Hepatocyte (in vitro differentiated cells): ENCODE data around the gene KPNA2. TPM values are rescaled to one million over a fixed set of nuclear protein-coding genes. Genes with fewer than 3 reads are reported as not detected.

Source experiments
- DNase-seq: peaks from one replicate; pipeline ENCODE4 v3.0.0-alpha.2; 2016; ENCODE audit warnings: low spot score
- H2AFZ ChIP-seq: fragments of 200-600 bp; sonication (generic); 2 replicates; pipeline ENCODE4 v1.6.0; 2016; ENCODE audit warnings: antibody characterized with exemption, mild to moderate bottlenecking
- H3K27ac ChIP-seq: fragments of 200-600 bp; sonication (generic); 2 replicates; pipeline ENCODE4 v1.5.1; 2016; ENCODE audit warnings: mild to moderate bottlenecking
- H3K27me3 ChIP-seq: fragments of 200-600 bp; sonication (generic); 2 replicates; pipeline ENCODE4 v1.6.1; 2016
- H3K36me3 ChIP-seq: fragments of 200-600 bp; sonication (generic); replicated peaks from 2 replicates; pipeline ENCODE4 v1.5.1; 2016; ENCODE audit warnings: low read depth; ENCODE audit not compliant: insufficient read depth
- H3K4me1 ChIP-seq: fragments of 200-600 bp; sonication (generic); 2 replicates; pipeline ENCODE4 v1.5.1; 2016; ENCODE audit warnings: mild to moderate bottlenecking, moderate library complexity; ENCODE audit not compliant: insufficient read depth
- H3K4me2 ChIP-seq: fragments of 200-600 bp; sonication (generic); 2 replicates; pipeline ENCODE4 v1.6.0; 2016
- H3K4me3 ChIP-seq: fragments of 200-600 bp; sonication (generic); 2 replicates; pipeline ENCODE4 v1.5.1; 2016; ENCODE audit warnings: mild to moderate bottlenecking
- H3K79me2 ChIP-seq: fragments of 200-600 bp; sonication (generic); 2 replicates; pipeline ENCODE4 v1.6.0; 2017; ENCODE audit warnings: mild to moderate bottlenecking
- H3K9me2 ChIP-seq: fragments of 200-600 bp; sonication (generic); replicated peaks from 2 replicates; pipeline ENCODE4 v1.6.0; 2017; ENCODE audit warnings: mild to moderate bottlenecking; ENCODE audit not compliant: insufficient read depth
- H3K9me3 ChIP-seq: fragments of 200-600 bp; sonication (generic); 2 replicates; pipeline ENCODE4 v1.5.1; 2016; ENCODE audit warnings: low read depth, mild to moderate bottlenecking
- H4K20me1 ChIP-seq: fragments of 200-600 bp; sonication (generic); 2 replicates; pipeline ENCODE4 v1.6.0; 2016; ENCODE audit warnings: mild to moderate bottlenecking; ENCODE audit not compliant: insufficient read depth, poor library complexity, severe bottlenecking
- EZH2 ChIP-seq: fragments of 200-600 bp; sonication (generic); IDR thresholded peaks from 2 replicates; pipeline ENCODE4 v1.6.1; 2016; ENCODE audit warnings: antibody characterized with exemption, mild to moderate bottlenecking, borderline replicate concordance
- EZH2phosphoT487 ChIP-seq: fragments of 200-600 bp; sonication (generic); IDR thresholded peaks from one replicate; pipeline ENCODE4 v1.6.1; 2018; ENCODE audit warnings: antibody characterized with exemption, mild to moderate bottlenecking, low read depth, moderate library complexity; ENCODE audit not compliant: unreplicated experiment, severe bottlenecking
- WGBS: methylation state at CpG from one replicate; pipeline ENCODE4 v1.1.6; 2016; ENCODE audit warnings: low lambda C conversion rate; ENCODE audit errors: missing lambda C conversion rate; 5-methylcytosine and 5-hydroxymethylcytosine counted together
- polyA plus RNA-seq: library from polyadenylated mRNA; unstranded; fragments of >200 nt; fragmentation: Nextera tagmentation; extraction: Ambion mirVana; gene quantifications from 2 replicates; pipeline ENCODE4 v1.2.1, GENCODE V29; 2016
- total RNA-seq: library from RNA; depleted of rRNA; stranded (reverse); fragments of >200 nt; gene quantifications from 2 replicates; pipeline ENCODE4 v1.2.3, GENCODE V29; 2014
- TF ChIP-seq, protein P1 (sequence below): fragments of 200-600 bp; sonication (generic); IDR thresholded peaks from 2 replicates; pipeline ENCODE4 v1.5.1; 2016; ENCODE audit warnings: antibody characterized with exemption, mild to moderate bottlenecking; ENCODE audit not compliant: poor library complexity

KPNA2 gene
- total and polyA plus RNA-seq, 2 experiments from 2014 or later, result 62.6 to 99.5 TPM

GRCh38 chr17:67993153-67993997, 42.2 kb upstream of the KPNA2 start:
- Histone ChIP-seq H3K27ac (peak overlapping the region; percentile 100), H3K9me3 (no peaks in the 10 kb centered on the region), H3K4me2 (peak overlapping the region; percentile 98), H3K79me2 (no peaks in the 10 kb centered on the region), H3K27me3 (no peaks in the 10 kb centered on the region), H3K36me3 (no peaks in the 10 kb centered on the region), H3K4me3 (peak overlapping the region; percentile 97), H4K20me1 (no peaks in the 10 kb centered on the region), H3K4me1 (peaks cover 8% of the 10 kb centered on the region), H3K9me2 (no peaks in the 10 kb centered on the region), H2AFZ (peak overlapping the region; percentile 99)
- WGBS, result 1% methylated on average over 63 of the region's 144 CpGs
- TF ChIP-seq EZH2phosphoT487 (no peak), EZH2 (no peak)
- TF ChIP-seq, protein P1, sequence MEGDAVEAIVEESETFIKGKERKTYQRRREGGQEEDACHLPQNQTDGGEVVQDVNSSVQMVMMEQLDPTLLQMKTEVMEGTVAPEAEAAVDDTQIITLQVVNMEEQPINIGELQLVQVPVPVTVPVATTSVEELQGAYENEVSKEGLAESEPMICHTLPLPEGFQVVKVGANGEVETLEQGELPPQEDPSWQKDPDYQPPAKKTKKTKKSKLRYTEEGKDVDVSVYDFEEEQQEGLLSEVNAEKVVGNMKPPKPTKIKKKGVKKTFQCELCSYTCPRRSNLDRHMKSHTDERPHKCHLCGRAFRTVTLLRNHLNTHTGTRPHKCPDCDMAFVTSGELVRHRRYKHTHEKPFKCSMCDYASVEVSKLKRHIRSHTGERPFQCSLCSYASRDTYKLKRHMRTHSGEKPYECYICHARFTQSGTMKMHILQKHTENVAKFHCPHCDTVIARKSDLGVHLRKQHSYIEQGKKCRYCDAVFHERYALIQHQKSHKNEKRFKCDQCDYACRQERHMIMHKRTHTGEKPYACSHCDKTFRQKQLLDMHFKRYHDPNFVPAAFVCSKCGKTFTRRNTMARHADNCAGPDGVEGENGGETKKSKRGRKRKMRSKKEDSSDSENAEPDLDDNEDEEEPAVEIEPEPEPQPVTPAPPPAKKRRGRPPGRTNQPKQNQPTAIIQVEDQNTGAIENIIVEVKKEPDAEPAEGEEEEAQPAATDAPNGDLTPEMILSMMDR, result no peak
- DNase-seq, result peak; percentile 95

- H3K9me3 ChIP-seq, result no peaks in the 10 kb centered on the region
These were observed 41.6 kb upstream of the KPNA2 start for GRCh38 chr17:67993998-67994361.

DNA sequence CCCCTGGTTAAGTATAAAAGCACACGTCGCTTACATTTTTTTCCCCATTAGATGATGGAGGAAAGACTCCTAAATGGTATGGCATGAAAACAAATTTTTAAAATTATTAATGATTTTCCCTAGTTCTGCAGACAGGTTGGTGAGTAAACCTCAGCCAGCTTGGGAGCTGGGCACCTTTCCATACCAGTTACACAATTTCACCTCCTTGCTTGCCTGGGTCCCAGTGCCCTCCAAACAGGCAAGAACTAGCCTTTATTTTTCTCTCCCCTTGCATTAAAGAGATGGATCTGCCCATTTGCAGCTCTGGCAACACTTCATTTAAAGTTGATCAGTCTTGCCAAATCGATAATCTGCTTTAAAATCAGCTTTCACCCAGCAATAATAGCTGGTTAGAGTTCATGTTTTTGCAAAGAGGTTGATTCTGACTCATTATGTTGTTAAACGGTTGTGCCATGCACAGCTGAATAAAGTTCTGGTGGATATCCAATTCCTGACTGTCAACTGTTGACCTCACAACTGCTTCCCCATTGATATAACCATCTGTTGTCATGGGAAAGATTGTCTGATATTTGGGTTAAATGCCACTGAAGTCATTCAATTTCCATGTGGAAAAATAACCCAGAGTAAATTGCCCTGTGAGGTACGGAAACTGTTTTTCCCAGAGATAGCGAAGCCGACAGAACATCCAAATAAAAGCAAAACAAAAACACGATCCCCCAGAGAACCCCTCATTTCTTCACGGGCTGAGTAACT, 40.5 kb upstream of the KPNA2 start:
- H3K27ac ChIP-seq, result peak overlapping the region; percentile 8
- 29% methylated on average over 9 of the region's 9 CpGs for WGBS
- H3K4me3 ChIP-seq, result peak overlapping the region; percentile 23

More at GRCh38 chr17:67993998-67994361, 41.6 kb upstream of the KPNA2 start:
- no peak for DNase-seq
- 6% methylated on average over 12 of the region's 21 CpGs for WGBS
- H3K27ac ChIP-seq, result peak overlapping the region; percentile 100
- H3K4me2 ChIP-seq, result peak overlapping the region; percentile 98
- peaks cover 8% of the 10 kb centered on the region for H3K4me1 ChIP-seq
- no peaks in the 10 kb centered on the region for H3K27me3 ChIP-seq
- no peaks in the 10 kb centered on the region for H3K9me2 ChIP-seq
- TF ChIP-seq, protein P1, result no peak
- TF ChIP-seq EZH2 (no peak), EZH2phosphoT487 (no peak)
- no peaks in the 10 kb centered on the region for H3K79me2 ChIP-seq
- H3K36me3 ChIP-seq, result no peaks in the 10 kb centered on the region
- peak overlapping the region; percentile 97 for H3K4me3 ChIP-seq
- peak overlapping the region; percentile 99 for H2AFZ ChIP-seq
- H4K20me1 ChIP-seq, result no peaks in the 10 kb centered on the region

More for the DNA sequence above, 40.5 kb upstream of the KPNA2 start:
- Histone ChIP-seq H3K9me2 (no peaks in the 10 kb centered on the region), H3K27me3 (no peaks in the 10 kb centered on the region), H3K36me3 (no peaks in the 10 kb centered on the region), H3K4me2 (peak overlapping the region; percentile 98), H3K9me3 (no peaks in the 10 kb centered on the region), H3K79me2 (no peaks in the 10 kb centered on the region), H2AFZ (no peak overlapping the region), H4K20me1 (no peaks in the 10 kb centered on the region), H3K4me1 (peaks cover 8% of the 10 kb centered on the region)
- no peak for TF ChIP-seq EZH2
- TF ChIP-seq EZH2phosphoT487, result no peak
- TF ChIP-seq, protein P1, result no peak
- peak; percentile 24 for DNase-seq
